Lung (tissue), 12 donors: Measurements from ENCODE around the gene PTGDS. TPM values are rescaled to one million over a fixed set of nuclear protein-coding genes. Genes with fewer than 3 reads are reported as not detected.

ENCODE experiments used
- ATAC-seq: fragments of 200-7000 bp; cut with Tn5 transposase; one replicate; pipeline ENCODE4 v1.9.1; 2020; ENCODE audit warnings: moderate number of reproducible peaks; ENCODE audit not compliant: insufficient read depth, low FRiP score
- DNase-seq, 3 donors: peaks; one replicate each; pipeline ENCODE4 v3.0.0-alpha.2; 2013 to 2017
- H3K27ac ChIP-seq, 2 donors: one replicate each; pipeline ENCODE4 v1.5.1; 2013; ENCODE audit warnings: mild to moderate bottlenecking in 2 of 2, moderate library complexity in 2 of 2, control low read depth in 1 of 2, inconsistent platforms in 1 of 2, low read depth in 1 of 2, low read length in 1 of 2
- H3K27me3 ChIP-seq, 3 donors: one replicate each; pipeline ENCODE4 v1.5.1; 2013; ENCODE audit warnings: low read length in 2 of 3; ENCODE audit not compliant: control insufficient read depth in 3 of 3, insufficient read depth in 3 of 3
- H3K36me3 ChIP-seq, 4 donors: one replicate each; pipeline ENCODE4 v1.5.1; 2013; ENCODE audit warnings: low read length in 4 of 4, mild to moderate bottlenecking in 1 of 4, moderate library complexity in 1 of 4; ENCODE audit not compliant: control insufficient read depth in 4 of 4, insufficient read depth in 4 of 4
- H3K4me1 ChIP-seq, 5 donors: one replicate each; pipeline ENCODE4 v1.5.1; 2013; ENCODE audit warnings: low read length in 5 of 5, mild to moderate bottlenecking in 2 of 5, moderate library complexity in 1 of 5; ENCODE audit not compliant: control insufficient read depth in 5 of 5, insufficient read depth in 5 of 5
- H3K4me3 ChIP-seq: one replicate; pipeline ENCODE4 v1.5.1; 2013; ENCODE audit warnings: mild to moderate bottlenecking, control low read depth, moderate library complexity
- H3K9ac ChIP-seq, 2 donors: one replicate each; pipeline ENCODE4 v1.5.1; 2013; ENCODE audit warnings: low read length in 2 of 2, control low read depth in 1 of 2; ENCODE audit not compliant: insufficient read depth in 1 of 2
- H3K9me3 ChIP-seq, 4 donors: one replicate each; pipeline ENCODE4 v1.5.1; 2013; ENCODE audit warnings: low read length in 3 of 4, mild to moderate bottlenecking in 1 of 4, moderate library complexity in 1 of 4; ENCODE audit not compliant: control insufficient read depth in 4 of 4, insufficient read depth in 3 of 4
- CTCF ChIP-seq: IDR thresholded peaks from 2 replicates; pipeline ENCODE4 v1.5.1; 2012; ENCODE audit warnings: mild to moderate bottlenecking; ENCODE audit errors: control extremely low read depth, extremely low read depth
- WGBS, 2 donors: extraction: QIAGEN DNeasy Blood & Tissue Kit; methylation state at CpG; one replicate each; pipeline ENCODE4 v1.1.7; 2013; 5-methylcytosine and 5-hydroxymethylcytosine counted together
- polyA plus RNA-seq, 2 donors: library from polyadenylated mRNA; stranded (reverse); fragments of 200-250 nt; gene quantifications; one replicate each; pipeline ENCODE4 v1.2.1, GENCODE V29; 2013
- total RNA-seq, 2 donors: library from RNA; depleted of rRNA in 1 of 2; stranded (reverse); fragments of >200 nt in 1 of 2; gene quantifications; one replicate each; pipeline ENCODE4 v1.2.1, GENCODE V29; 2014 to 2021
- donor health status: control.
- donor health status: control.
- donor health status: Bipolar disorder and iron deficiency.
- donor health status: healthy.
- donor health status: DM: yes; HTN: yes; CAD: no.

The PTGDS gene
- total and polyA plus RNA-seq, 4 donors: 19.4 to 159 (median 93.7) TPM

- no peaks in the 10 kb centered on the region for H3K36me3 ChIP-seq
- TF ChIP-seq CTCF: no peak
- no peaks in the 10 kb centered on the region for H3K9me3 ChIP-seq
- H3K4me1 ChIP-seq: peaks cover 0 to 13% (median 4%) of the 10 kb centered on the region in 5 donors
- H3K9ac ChIP-seq: no peak overlapping the region
- ATAC-seq (no peak), DNase-seq (no peak)
- no peaks in the 10 kb centered on the region for H3K27me3 ChIP-seq
- H3K4me3 ChIP-seq: no peak overlapping the region
- no peak overlapping the region for H3K27ac ChIP-seq
- WGBS, 2 donors: 87 to 92% methylated on average over 25 of the region's 25 CpGs
Measured at GRCh38 chr9:136954270-136955083, 22.8 kb upstream of the PTGDS start.

GRCh38 chr9:136955202-136955942, 21.9 kb upstream of the PTGDS start:
- Histone ChIP-seq H3K4me3 (no peak overlapping the region), H3K9ac (no peak overlapping the region), H3K4me1 (peaks cover 0 to 10% (median 2%) of the 10 kb centered on the region in 5 donors), H3K27me3 (no peaks in the 10 kb centered on the region), H3K27ac (no peak overlapping the region), H3K9me3 (no peaks in the 10 kb centered on the region), H3K36me3 (no peaks in the 10 kb centered on the region)
- DNase-seq: no peak
- ATAC-seq: no peak
- WGBS, 2 donors: 86% methylated on average over 14 of the region's 14 CpGs
- no peak for TF ChIP-seq CTCF

GRCh38 chr9:136955943-136956335, 21.4 kb upstream of the PTGDS start:
- no peak for DNase-seq

More at GRCh38 chr9:136955943-136956335, 21.4 kb upstream of the PTGDS start:
- H3K27me3 ChIP-seq: no peaks in the 10 kb centered on the region
- no peak overlapping the region for H3K9ac ChIP-seq
- H3K4me3 ChIP-seq: no peak overlapping the region
- WGBS, 2 donors: 98% methylated on average over 9 of the region's 9 CpGs
- H3K4me1 ChIP-seq: peaks cover 0 to 5% (median 0%) of the 10 kb centered on the region in 5 donors
- H3K36me3 ChIP-seq: no peaks in the 10 kb centered on the region
- no peak overlapping the region for H3K27ac ChIP-seq
- no peak for TF ChIP-seq CTCF
- H3K9me3 ChIP-seq: no peaks in the 10 kb centered on the region
- ATAC-seq: no peak
